ENCODE results near the gene BRAT1.
"Not testable (repeated sequence)": the region's sequence is repeated elsewhere in the genome, so short reads cannot be mapped to it uniquely, and the experiment has no call there.

The BRAT1 gene

DNA sequence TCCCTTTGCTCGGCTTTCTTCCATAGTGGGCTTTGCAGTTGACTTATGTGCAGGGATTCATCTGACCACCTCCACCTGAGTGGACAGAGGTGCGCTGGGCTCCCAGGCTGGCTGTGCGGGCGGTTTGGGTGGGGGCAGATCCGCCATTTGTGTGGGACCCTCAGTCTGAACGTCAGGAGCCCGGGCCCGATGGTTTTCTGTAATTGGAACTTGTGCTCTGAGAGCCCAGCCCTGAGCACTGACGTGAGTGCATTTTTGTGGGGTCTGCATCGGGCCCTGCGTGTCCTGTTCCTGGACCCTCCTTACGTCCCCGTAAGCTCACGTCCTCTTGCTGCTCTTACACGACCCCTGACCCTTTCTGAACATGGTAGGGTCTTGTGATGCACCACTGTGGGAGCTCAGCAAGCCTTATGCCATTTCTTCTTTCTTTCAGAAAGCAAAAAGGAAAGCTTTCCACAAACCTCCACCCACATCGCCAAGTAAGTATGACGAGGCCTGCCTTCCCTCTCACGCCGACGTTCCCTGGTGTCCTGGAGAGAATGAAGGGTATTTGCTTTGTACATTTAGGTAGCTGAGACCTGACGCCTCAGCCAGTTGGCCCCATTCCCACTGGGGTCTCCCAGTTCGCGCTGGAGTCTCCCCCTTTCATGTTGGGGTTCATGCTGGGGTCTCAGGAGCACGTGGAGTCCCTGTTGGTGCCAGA is 13.3 kb upstream of the BRAT1 start:
- no peak overlapping the region for H3K4me3 ChIP-seq (ENCODE audit: low read depth, low read length)
- DNase-seq (ENCODE audit: low read depth): no peak
- TF ChIP-seq, protein P1, sequence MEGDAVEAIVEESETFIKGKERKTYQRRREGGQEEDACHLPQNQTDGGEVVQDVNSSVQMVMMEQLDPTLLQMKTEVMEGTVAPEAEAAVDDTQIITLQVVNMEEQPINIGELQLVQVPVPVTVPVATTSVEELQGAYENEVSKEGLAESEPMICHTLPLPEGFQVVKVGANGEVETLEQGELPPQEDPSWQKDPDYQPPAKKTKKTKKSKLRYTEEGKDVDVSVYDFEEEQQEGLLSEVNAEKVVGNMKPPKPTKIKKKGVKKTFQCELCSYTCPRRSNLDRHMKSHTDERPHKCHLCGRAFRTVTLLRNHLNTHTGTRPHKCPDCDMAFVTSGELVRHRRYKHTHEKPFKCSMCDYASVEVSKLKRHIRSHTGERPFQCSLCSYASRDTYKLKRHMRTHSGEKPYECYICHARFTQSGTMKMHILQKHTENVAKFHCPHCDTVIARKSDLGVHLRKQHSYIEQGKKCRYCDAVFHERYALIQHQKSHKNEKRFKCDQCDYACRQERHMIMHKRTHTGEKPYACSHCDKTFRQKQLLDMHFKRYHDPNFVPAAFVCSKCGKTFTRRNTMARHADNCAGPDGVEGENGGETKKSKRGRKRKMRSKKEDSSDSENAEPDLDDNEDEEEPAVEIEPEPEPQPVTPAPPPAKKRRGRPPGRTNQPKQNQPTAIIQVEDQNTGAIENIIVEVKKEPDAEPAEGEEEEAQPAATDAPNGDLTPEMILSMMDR (IDR thresholded peaks at IDR 0.05; ENCODE audit: low read depth, low read length, missing control alignments): no peak

DNA sequence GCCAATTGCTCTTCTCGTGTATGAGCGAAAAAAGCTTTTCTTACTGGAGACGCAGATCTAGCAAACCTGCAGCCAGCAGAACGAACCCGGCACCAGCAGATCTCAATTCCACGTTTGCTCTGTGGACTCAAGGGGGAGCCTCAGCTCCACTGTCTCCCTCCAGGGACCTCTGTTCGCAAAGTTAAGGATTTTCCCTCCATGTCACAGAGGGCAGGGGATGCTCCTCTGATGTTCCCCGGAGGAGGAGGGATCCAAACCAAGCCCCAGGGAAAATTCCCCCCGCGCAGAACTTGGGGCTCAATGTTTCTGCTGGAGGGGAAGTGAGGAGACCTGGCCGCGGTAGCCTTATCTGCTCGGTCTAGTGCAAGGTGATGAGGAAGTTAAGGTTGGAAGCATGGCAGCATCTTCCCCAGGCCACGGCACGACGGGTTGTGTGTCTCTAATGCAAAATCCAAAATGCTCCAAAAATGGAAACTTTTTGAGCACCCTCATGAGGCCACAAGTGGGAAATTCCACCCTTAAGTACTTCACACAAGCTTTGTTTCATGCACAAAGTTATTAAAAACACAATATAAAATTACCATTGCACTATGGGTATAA is 12.5 kb upstream of the BRAT1 start:
- DNase-seq (ENCODE audit: low read depth): no peak
- H3K4me3 ChIP-seq (ENCODE audit: low read depth, low read length): no peak overlapping the region; the same call in 1 of the 2 replicates
- TF ChIP-seq, protein P1 (IDR thresholded peaks at IDR 0.05; ENCODE audit: low read depth, low read length, missing control alignments): peak; percentile 60

DNA sequence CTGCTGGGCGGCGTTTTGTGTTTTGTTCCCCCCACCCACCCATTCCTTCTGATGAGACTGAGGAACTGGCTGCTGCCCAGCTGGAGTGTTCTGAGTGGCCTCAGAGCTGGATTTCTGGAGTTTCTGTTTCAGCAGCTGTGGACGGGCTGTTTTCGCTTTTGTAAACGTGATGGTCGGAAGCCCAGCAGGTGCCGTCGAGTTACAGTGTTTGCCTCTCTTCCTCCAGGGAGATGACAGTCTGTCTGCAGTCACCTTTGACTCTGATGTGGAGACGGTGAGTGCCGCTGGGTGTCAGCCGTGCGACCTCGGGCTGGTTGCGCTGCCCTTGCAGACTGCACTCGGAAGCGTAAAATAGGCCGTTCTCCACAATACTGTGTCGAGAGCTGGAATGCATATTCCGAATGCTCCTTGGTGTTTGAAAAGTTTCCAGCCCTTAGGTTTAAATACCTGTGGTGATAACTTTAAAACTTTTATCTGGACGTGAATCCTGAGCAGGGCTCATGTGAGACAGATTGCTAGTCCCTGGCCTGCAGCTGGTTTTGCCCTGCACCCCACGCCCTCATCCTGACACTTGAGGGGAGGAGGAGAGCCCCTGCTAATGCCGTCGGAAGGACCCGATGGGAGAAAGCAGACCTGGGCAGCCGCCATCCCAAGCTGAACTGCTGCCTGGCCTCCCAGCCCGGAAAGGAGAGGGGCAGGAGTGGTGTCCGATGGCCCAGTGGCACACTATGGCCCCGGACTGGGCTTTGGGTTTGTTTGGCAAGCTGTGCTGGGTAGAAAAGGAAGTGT is 11.8 kb upstream of the BRAT1 start:
- peak; percentile 85 for DNase-seq (ENCODE audit: low read depth)
- TF ChIP-seq, protein P1 (IDR thresholded peaks at IDR 0.05; ENCODE audit: low read depth, low read length, missing control alignments): peak; percentile 58
- H3K4me3 ChIP-seq (ENCODE audit: low read depth, low read length): peak overlapping the region; percentile 6; the same call in 1 of the 2 replicates

DNA sequence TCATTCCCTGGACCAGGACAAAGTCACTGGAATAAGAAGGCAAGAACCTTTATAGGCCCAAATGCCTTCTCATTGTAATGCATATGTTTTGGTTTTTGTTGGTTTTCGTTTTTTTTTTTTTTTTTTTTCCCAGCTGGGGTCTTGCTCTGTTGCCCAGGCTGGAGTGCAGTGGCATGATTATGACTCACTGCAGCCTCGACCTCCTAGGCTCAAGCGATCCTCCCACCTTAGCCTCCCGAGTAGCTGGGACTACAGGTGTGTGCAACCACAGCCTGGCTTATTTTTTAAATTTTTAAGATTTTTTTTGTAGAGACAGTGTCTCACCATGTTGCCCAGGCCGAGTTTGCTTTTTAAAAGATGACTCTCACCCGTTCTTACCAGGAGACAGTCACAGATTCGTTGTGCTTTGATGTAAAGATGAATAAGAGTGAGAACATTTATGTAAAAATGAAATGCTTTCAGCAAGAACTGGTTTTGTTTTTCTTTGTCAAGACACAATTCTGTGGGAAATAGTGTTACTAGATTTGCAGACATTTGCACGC is 11.1 kb upstream of the BRAT1 start:
- TF ChIP-seq, protein P1 (IDR thresholded peaks at IDR 0.05; ENCODE audit: low read depth, low read length, missing control alignments): no peak
- DNase-seq (ENCODE audit: low read depth): no peak
- no peak overlapping the region; the same call in 1 of the 2 replicates for H3K4me3 ChIP-seq (ENCODE audit: low read depth, low read length)

DNA sequence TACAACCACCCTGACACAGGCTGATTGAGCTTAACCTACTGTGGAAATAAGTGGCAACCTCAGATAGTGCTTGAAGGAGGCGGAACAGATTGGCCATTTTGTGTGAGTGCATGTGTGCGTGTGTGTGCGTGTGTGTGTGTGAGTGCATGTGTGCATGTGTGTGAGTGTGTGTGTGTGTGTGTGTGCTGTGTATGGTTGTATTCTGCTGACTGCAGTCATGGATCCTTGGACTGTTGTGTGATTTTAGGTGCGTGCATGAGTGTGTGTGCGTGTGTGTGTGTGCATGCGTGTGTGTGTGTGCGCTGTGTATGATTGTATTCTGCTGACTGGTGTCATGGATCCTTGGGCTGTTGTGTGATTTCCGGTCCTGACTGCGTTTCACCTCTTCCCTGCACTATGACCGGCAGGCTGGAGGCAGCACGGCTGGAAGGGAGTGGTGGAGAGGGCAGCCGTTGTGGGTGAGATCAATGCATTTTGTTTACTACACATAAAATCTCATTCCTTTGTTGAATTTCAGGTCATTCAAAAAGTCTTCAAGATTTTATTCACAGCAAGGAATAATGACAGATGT is 9.7 kb upstream of the BRAT1 start:
- no peak for DNase-seq (ENCODE audit: low read depth)
- TF ChIP-seq, protein P1 (IDR thresholded peaks at IDR 0.05; ENCODE audit: low read depth, low read length, missing control alignments): no peak
- no peak overlapping the region for H3K4me3 ChIP-seq (ENCODE audit: low read depth, low read length)

DNA sequence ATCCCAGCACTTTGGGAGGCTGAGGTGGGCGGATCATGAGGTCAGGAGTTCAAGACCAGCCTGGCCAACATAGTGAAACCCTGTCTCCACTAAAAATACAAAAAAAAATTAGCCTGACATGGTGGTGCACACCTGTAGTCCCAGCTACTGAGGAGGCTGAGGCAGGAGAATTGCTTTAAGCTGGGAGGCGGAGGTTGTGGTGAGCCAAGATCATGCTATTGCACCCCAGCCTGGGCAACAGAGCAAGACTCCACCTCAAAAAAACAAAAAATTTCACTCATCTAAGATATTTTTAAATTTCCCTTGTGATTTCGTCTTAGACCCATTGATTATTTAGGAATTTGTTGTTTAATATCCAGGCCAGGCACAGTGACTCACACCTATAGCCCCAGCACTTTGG is 8.6 kb upstream of the BRAT1 start:
- not testable (repeated sequence) for DNase-seq (ENCODE audit: low read depth); H3K4me3 ChIP-seq (ENCODE audit: low read depth, low read length)

Measured in GM12864 (cell line).